HG02981 (cell line): Measurements from ENCODE around the gene SERTAD3.
"Not testable (repeated sequence)": the region's sequence is repeated elsewhere in the genome, so short reads cannot be mapped to it uniquely, and the experiment has no call there.

Source experiments
- ATAC-seq: cut with Tn5 transposase; IDR thresholded peaks from one replicate; pipeline ENCODE4 v1.9.1; 2021; ENCODE audit warnings: mild to moderate bottlenecking, moderate library complexity; ENCODE audit not compliant: unreplicated experiment

The SERTAD3 gene

DNA sequence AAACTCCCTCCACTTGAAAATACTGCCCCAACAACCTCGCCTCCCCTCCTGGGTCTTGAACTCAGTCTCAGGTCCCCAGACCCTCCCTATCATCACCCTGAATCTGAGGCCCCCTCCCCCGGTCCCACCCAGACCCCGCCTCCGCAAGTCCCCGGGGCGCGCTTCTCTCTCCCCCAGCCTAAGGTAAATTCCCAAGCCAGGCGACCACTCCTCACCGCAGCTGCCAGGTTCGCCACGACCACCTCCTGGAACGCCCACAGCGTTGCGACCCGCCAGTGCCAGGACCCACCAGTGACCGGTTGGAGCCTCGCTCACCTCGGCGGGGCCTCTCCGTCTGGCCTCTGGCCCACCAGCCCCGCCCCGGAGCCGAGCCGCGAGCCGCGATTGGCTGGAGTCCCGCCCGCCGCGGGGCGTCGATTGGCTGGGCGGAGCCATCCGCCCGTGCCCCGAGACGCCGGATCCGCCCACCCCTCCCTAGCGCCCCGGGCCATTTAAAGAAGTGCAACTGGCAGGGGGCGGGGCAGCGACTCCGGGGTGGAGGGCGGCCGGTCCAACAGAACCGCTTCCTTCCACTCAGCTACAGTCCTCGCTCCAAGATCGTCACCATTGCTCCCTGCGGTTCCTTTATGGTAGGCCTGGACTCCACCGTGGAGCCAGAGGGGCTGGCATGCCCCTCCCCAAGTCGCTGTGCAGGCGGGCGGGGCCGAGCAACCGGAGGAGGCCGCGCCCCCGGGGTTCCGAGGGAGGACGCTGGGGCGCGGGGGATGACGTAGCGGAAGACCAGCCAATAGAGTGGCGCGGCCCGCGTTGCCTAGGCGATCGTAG, at the start of gene SERTAD3:
TSS of gene SERTAD3 (minus strand) at position 336 of the 825 bp plus-strand sequence. CDS start 2,255 bp downstream, outside the sequence.
- peak; percentile 64 for ATAC-seq

DNA sequence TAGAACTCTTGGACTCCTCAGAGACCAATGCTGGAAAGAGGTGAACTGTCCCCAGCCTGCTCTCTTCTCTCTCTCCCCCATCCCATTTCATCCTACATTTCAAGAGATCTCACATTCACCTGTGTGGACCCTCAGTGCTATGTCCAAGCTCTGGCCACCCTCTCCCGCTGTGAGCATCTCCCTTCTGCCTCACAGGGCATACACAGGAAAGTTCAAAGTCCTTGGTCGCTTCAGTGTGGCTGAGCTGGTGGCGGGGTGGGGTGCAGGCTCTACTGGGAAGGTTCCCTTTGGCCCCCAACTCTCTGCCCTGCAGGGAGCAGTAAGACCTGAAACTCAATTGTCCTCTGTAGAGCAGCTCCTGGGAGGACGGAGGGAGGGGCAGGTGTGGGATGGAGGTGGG, 49.6 kb upstream of the SERTAD3 start:
- no peak for ATAC-seq

DNA sequence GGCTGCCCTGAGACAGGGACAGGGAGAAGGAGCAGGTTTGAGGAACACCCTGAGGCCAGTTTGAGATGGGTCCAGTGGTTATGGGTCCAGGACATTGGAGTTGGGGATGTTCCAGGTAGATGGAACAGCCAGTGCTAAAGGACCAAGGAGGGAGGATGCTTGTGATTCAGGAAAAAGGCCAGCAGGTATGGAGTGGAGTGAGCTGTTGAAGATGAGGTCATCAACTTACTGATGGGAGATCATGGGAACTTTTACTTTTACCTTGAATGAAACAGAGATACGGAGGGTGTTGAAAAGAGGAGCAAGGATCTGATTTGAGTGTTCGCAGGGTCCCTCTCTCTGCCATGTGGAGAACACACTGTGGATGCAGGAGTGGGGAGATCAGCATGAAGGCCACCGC, 48.1 kb upstream of the SERTAD3 start:
- ATAC-seq = no peak

GRCh38 chr19:40489882-40490230, 45.7 kb upstream of the SERTAD3 start:
- ATAC-seq = no peak

DNA sequence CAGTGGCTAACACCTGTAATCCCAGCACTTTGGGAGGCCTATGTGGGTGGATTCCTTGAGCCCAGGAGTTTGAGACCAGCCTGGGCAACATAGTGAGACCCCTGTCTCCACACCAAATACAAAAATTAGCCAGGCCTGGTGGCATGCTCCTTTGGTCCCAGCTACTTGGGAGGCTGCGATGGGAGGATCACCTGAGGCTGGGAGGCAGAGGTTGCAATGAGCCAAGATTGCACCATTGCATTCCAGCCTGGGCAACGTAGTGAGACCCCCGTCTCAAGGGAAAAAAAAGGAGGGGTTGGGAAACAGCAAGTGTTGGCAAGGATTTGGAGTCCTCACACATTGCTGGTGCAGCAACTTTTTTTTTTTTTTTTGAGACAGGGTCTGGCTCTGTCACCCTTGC, 41.9 kb upstream of the SERTAD3 start:
- no peak for ATAC-seq

DNA sequence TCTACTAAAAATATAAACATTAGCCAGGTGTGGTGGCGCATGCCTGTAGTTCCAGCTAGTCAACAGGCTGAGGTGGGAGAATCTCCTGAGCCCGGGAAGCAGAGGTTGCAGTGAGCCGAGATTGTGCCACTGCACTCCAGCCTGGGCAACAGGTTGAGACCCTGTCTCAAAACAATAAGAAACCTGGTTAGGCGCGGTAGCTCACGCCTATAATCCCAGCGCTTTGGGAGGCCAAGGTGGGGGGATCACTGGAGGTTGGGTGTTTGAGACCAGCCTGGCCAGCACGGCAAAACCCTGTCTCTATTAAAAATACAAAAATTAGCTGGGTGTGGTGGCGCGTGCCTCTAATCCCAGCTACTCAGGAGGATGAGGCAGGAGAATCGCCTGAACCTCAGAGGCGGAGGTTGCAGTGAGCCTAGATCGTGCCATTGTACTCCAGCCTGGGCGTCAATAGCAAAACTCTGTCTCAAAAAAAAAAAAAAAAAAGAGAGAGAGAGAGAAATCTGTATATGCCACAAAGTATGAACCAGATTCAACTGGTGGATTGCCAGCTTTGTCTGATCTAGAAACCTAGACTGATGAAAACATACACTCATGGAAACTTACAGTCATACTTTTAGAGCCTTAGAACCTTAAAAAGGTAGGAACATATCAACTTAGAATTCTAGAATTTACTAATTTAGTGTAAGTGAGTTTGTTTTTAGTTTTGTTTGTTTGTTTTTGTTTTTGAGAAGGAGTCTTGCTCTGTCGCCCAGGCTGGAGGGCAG, 31.9 kb upstream of the SERTAD3 start:
- not testable (repeated sequence) for ATAC-seq

DNA sequence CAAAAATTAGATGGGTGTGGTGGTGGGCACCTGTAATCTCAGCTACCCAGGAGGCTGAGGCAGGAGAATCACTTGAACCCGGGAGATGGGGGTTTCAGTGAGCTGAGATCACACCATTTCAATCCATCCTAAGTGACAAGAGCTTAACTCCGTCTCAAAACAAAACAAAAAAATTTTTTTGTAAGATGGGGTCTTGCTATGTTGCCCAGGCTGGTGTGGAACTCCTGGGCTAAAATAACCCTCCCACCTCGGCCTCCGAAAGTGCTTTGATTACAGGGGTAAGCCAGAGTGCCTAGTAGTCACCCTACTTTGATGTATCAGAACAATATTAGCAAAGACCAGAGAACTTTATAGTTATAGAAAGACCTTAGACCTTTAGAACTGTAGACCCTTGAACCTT, 30.6 kb upstream of the SERTAD3 start:
- ATAC-seq = no peak

- no peak for ATAC-seq
Observed at GRCh38 chr19:40472516-40472915, 28.4 kb upstream of the SERTAD3 start.

DNA sequence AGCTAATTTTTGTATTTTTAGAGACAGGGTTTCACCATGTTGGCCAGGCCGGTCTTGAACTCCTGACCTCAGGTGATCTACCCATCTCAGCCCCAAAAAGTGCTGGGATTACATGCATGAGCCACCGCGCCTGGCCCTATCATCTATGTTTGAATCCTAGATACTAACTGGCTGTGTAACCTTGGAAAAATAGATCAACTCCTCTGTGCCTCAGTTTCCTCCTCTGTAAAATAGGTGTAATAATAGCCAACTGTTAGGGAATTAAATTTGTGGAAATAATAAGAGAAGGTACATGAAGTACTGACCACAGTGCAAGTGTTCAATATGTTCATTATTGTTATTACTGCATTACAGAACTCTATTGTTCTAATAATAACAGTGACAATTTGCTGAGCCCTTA, 27.0 kb upstream of the SERTAD3 start:
- no peak for ATAC-seq

- no peak for ATAC-seq
Observed at GRCh38 chr19:40469011-40469410, 24.9 kb upstream of the SERTAD3 start.

DNA sequence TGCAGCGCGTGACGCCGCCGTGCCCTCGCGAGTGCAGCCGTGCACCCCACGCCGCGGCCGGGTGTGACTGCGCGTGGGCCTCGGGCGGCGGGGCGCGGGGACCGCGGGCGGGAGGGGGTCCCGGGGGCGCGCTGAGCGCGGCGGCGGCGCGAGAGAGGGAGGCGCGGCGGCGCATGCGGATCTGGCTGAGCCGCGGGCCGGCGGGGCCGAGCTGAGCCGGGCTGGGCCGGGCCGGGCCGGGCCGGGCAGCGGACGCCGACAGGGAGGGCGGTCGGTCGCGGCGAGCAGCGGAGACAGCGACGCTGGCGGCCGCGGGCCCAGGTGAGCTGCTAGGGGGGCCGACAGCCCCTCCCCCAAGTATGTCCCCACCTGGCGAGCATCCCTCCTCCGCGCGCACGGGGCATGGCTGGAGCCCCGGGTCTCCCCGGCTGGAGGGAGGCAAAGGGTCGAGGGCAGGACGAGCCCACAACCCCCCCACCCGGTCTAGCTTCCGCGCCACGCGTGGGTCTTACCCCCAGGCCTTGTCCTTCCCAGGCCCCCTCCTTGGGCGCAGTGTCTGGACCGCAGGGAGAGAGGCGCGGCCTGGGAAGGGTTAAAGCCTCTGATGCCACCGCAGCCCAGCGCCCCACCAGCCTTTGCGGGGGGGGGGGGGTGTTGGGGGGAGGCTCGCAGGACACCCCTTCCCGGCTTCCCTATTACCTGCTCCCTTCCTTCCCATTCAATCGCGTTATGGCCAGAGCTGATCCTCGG, 23.0 kb upstream of the SERTAD3 start, which contains the start of gene SPTBN4:
TSS of gene SPTBN4 (plus strand) at position 17 of the 750 bp plus-strand sequence. CDS start 5,621 bp downstream, outside the sequence.
- ATAC-seq = no peak

DNA sequence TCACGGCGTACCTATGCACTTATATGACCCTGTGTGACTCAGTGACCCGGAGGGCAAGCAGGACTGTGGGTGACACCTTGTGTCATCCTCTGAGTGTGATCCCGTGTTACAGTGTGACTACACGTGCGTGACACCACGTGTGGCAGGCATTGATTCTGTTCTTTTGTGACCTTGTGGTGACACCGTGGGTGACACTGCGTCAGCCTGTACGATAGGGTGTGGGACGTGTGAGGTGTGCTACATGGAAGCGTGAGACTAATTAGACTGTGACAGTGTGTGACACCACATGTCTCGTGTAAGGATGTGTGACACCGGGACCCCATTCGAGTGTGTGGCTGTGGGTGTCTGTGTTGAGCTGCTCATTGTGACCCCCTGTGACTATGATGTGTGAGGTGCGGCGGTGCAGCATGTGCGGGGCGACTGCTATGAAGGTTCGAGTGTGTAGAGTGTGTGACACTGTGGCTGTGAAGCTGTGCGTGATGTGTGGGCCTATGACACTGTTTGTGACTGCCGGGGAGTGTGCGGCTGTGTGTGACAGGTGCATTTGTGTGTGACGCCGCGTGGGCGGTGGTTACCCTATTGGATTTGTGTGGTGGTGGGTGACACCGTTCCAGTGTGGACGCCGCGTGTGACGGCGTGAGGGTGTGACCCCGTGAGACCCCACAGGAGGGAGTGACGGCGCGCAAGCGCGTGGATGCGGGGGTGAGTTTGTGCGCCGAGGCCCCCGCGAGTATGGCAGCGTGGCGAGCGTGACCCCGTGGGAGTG, 22.3 kb upstream of the SERTAD3 start:
- ATAC-seq = peak; percentile 19

- peak; percentile 82 for ATAC-seq
Observed at GRCh38 chr19:40465557-40466218, 21.6 kb upstream of the SERTAD3 start, which contains the start of gene BLVRB. TSS of gene BLVRB (minus strand) at chr19:40465745. CDS start at chr19:40465688, 57 bp downstream.

DNA sequence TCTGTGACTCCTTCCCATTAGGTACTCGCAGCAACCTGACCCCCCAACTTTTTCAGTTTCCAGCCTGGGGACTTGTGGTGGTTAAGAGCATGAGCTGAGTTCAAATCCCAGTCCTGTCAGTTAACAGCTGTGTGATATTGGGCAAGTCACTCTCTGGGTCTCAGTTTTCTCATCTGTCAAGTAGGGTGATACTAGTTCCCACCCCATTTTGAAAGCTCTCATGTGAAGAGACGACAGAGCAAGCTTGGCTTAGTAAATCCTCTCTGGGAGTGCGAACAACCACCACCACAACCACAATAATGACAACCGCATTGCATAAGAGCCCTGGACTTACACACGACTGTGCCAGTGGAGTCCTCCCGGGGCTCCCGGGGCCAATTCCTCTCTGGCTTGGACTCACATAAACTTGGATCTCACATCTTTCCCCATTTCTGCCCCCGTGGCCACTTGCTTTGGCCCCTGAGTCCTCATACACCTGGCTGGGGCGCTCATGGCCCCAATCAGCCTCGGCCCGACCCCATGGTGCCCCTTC, 21.0 kb upstream of the SERTAD3 start:
- no peak for ATAC-seq

GRCh38 chr19:40464059-40465024, 20.2 kb upstream of the SERTAD3 start:
- no peak for ATAC-seq

GRCh38 chr19:40463587-40464037, 19.5 kb upstream of the SERTAD3 start:
- ATAC-seq = not testable (repeated sequence)

DNA sequence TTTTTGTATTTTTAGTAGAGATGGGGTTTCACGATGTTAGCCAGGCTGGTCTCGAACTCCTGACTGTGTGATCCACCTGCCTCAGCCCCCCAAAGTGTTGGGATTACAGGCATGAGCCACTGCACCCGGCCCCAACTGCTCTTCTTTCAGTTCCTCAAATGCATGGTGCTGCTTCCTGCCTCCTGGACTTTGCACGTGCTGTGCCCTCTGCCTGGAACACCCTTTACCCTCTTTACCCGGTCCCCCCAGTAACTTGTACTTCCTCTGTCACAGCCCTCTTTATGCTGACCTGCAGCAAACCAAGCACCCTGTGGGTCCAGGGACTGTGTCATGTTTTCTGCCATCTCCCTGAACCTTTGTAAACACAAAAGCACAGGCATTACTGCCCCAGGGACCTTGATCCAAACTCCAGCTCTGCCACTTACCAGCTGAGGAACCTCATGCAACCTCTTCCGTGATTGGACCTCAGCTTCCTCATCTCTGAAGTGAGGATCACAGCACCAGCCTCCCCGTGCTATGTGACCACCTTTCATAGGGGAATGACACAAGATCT, 17.6 kb upstream of the SERTAD3 start:
- no peak for ATAC-seq

DNA sequence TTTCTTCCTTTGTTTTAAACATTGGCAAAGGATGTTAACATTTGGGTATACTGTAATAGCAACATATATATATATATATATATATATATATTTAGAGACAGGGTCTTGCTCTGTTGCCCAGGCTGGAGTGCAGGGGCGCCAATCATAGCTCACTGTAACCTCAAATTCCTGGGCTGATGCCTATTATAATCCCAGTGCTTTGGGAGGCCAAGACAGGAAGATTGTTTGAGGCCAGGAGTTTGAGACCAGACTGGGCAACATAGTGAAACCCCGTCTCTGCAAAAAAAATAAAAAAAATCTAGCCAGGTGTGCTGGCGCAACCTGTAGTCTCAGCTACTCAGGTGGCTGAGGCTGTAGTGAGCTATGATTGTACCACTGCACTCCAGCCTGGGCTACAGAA, 16.1 kb upstream of the SERTAD3 start:
- no peak for ATAC-seq
